OCI-LY7 (cell line): ENCODE data around the gene CPNE9. TPM values are rescaled to one million over a fixed set of nuclear protein-coding genes. Genes with fewer than 3 reads are reported as not detected.
A peak's percentile ranks its signal among the peaks of the same experiment; 100 is the strongest.

Experiments used
- BruUV-seq: library from RNA; stranded (reverse); fragments of 400-500 nt; replicated peaks from 2 replicates; lab custom pipeline; 2021; lab: Mats Ljungman, UMichigan
- CTCF ChIA-PET: fragments of 300-600 bp; sonication (Branson Sonifier 250); formaldehyde crosslinking; loops from one replicate; lab custom pipeline; 2022; ENCODE audit warnings: antibody characterized with exemption; ENCODE audit not compliant: unreplicated experiment; lab: Charles Lee
- POLR2A ChIA-PET: fragments of 300-600 bp; sonication (Branson Sonifier 250); formaldehyde crosslinking; loops from one replicate; lab custom pipeline; 2022; ENCODE audit warnings: antibody characterized with exemption; lab: Charles Lee
- DNase-seq: peaks from one replicate; pipeline ENCODE4 v3.0.0-alpha.2; 2015; ENCODE audit warnings: low spot score
- H2AFZ ChIP-seq: fragments of 200-600 bp; sonication (generic), shearing (Covaris generic); 2 replicates; pipeline ENCODE4 v1.6.1; 2014; ENCODE audit warnings: mild to moderate bottlenecking, antibody characterized with exemption, low read length, moderate library complexity
- H3K27ac ChIP-seq: fragments of 200-600 bp; sonication (generic); 2 replicates; pipeline ENCODE4 v1.5.1; 2014; ENCODE audit warnings: mixed run types, low read depth, mild to moderate bottlenecking, moderate library complexity, low read length, inconsistent platforms; ENCODE audit not compliant: poor library complexity, severe bottlenecking
- H3K36me3 ChIP-seq: fragments of 200-600 bp; sonication (generic); 2 replicates; pipeline ENCODE4 v1.6.1; 2014; ENCODE audit warnings: mild to moderate bottlenecking, antibody characterized with exemption, low read length, moderate library complexity, mixed read lengths; ENCODE audit not compliant: insufficient read depth
- H3K4me1 ChIP-seq: fragments of 200-600 bp; sonication (generic); 2 replicates; pipeline ENCODE4 v1.5.1; 2014; ENCODE audit warnings: mild to moderate bottlenecking, low read length; ENCODE audit not compliant: insufficient read depth, poor library complexity, severe bottlenecking
- H3K4me2 ChIP-seq: fragments of 200-600 bp; sonication (generic); 2 replicates; pipeline ENCODE4 v1.6.1; 2014; ENCODE audit warnings: mild to moderate bottlenecking, low read length
- H3K4me3 ChIP-seq: fragments of 200-600 bp; sonication (generic); 2 replicates; pipeline ENCODE4 v1.5.1; 2014; ENCODE audit warnings: mild to moderate bottlenecking, low read depth, low read length; ENCODE audit not compliant: poor library complexity, severe bottlenecking
- H3K79me2 ChIP-seq: fragments of 200-600 bp; sonication (generic); 2 replicates; pipeline ENCODE4 v1.6.1; 2016; ENCODE audit warnings: low read depth, mild to moderate bottlenecking, low read length, moderate library complexity, mixed read lengths; ENCODE audit not compliant: insufficient read depth
- H3K9me2 ChIP-seq: fragments of 200-600 bp; sonication (generic); 2 replicates; pipeline ENCODE4 v1.6.1; 2016; ENCODE audit warnings: mild to moderate bottlenecking, low read length, mixed read lengths; ENCODE audit not compliant: insufficient read depth
- H3K9me3 ChIP-seq: fragments of 200-600 bp; sonication (generic); 2 replicates; pipeline ENCODE4 v1.6.1; 2014; ENCODE audit warnings: mild to moderate bottlenecking, mixed run types, low read length, mixed read lengths
- H4K20me1 ChIP-seq: fragments of 200-600 bp; sonication (generic); 2 replicates; pipeline ENCODE4 v1.6.1; 2014; ENCODE audit warnings: mild to moderate bottlenecking, antibody characterized with exemption, low read length, moderate library complexity, mixed read lengths; ENCODE audit not compliant: insufficient read depth
- CTCF ChIP-seq: fragments of 200-600 bp; sonication (generic); conservative IDR thresholded peaks from 2 replicates; pipeline ENCODE4 v1.5.1; 2014; ENCODE audit warnings: mild to moderate bottlenecking, antibody characterized with exemption, low read length, moderate library complexity, mixed read lengths
- EZH2phosphoT487 ChIP-seq: fragments of 200-600 bp; sonication (generic); IDR thresholded peaks from 2 replicates; pipeline ENCODE4 v1.6.1; 2018; ENCODE audit warnings: low read depth, borderline replicate concordance, mild to moderate bottlenecking, mixed run types, antibody characterized with exemption, low read length, moderate library complexity, mixed read lengths
- intact Hi-C: fragments of 100-400 bp; cut with micrococcal nuclease; formaldehyde crosslinking; loops from one replicate; pipeline ENCODE4 v1.10.0; 2022; ENCODE audit not compliant: unreplicated experiment
- total RNA-seq, 2 experiments: library from RNA; depleted of rRNA in 1 of 2; stranded (reverse); fragments of >200 nt in 1 of 2; shearing (Covaris generic) in 1 of 2; gene quantifications; 2 replicates each; pipeline ENCODE4 v1.2.3, GENCODE V29; 2014 to 2022

CPNE9 gene
- total RNA-seq, 2 experiments from 2014 or later, result not detected

- Histone ChIP-seq H3K9me3 (no peaks in the 10 kb centered on the region), H3K27ac (no peak overlapping the region), H3K4me1 (no peaks in the 10 kb centered on the region), H3K9me2 (no peaks in the 10 kb centered on the region), H3K4me2 (no peak overlapping the region), H2AFZ (no peak overlapping the region), H3K4me3 (no peak overlapping the region), H3K36me3 (peaks cover 8% of the 10 kb centered on the region; the same call in 1 of the 2 replicates), H4K20me1 (no peaks in the 10 kb centered on the region), H3K79me2 (no peaks in the 10 kb centered on the region)
- CTCF ChIA-PET, result no interaction called here
- no TSS peak for BruUV-seq
- intact Hi-C loops, result no loop called here
- no peak for DNase-seq
- POLR2A ChIA-PET, result interaction anchor here (0.6 to 0.7 kb wide), 2 partner anchors 97 to 190 kb away, joined by 3 to 4 read pairs; no protein-coding TSS in a partner anchor
- TF ChIP-seq CTCF (no peak), EZH2phosphoT487 (no peak)
Measured at GRCh38 chr3:9700536-9700935, 3.1 kb upstream of the CPNE9 start.

GRCh38 chr3:9701006-9701405, 2.6 kb upstream of the CPNE9 start:
- Histone ChIP-seq H3K79me2 (no peaks in the 10 kb centered on the region), H2AFZ (no peak overlapping the region), H3K36me3 (peaks cover 8% of the 10 kb centered on the region; the same call in 1 of the 2 replicates), H3K4me1 (no peaks in the 10 kb centered on the region), H3K4me3 (no peak overlapping the region), H3K27ac (no peak overlapping the region), H4K20me1 (no peaks in the 10 kb centered on the region), H3K9me2 (no peaks in the 10 kb centered on the region), H3K9me3 (no peaks in the 10 kb centered on the region), H3K4me2 (no peak overlapping the region)
- no peak for TF ChIP-seq CTCF
- no peak for TF ChIP-seq EZH2phosphoT487
- no peak for DNase-seq
- ChIA-PET POLR2A (interaction anchor here (0.6 to 0.7 kb wide), 3 partner anchors 68 to 189 kb away, joined by 3 to 4 read pairs (median 3); no protein-coding TSS in a partner anchor), CTCF (no interaction called here)
- intact Hi-C loops, result no loop called here
- BruUV-seq, result no TSS peak

GRCh38 chr3:9701711-9702110, 1.9 kb upstream of the CPNE9 start:
- intact Hi-C loops, result no loop called here
- no peak overlapping the region for H2AFZ ChIP-seq
- H3K79me2 ChIP-seq, result no peaks in the 10 kb centered on the region
- TF ChIP-seq CTCF, result no peak
- H3K4me3 ChIP-seq, result no peak overlapping the region
- H3K9me3 ChIP-seq, result no peaks in the 10 kb centered on the region
- no peaks in the 10 kb centered on the region for H3K4me1 ChIP-seq
- ChIA-PET CTCF (no interaction called here), POLR2A (no interaction called here)
- peaks cover 8% of the 10 kb centered on the region; the same call in 1 of the 2 replicates for H3K36me3 ChIP-seq
- H3K4me2 ChIP-seq, result no peak overlapping the region
- no peak overlapping the region for H3K27ac ChIP-seq
- no peak for DNase-seq
- TSS peak; percentile 68 for BruUV-seq
- no peaks in the 10 kb centered on the region for H3K9me2 ChIP-seq
- no peaks in the 10 kb centered on the region for H4K20me1 ChIP-seq
